ENCODE data around the gene ESD.

ESD gene

GRCh38 chr13:46726347-46726746 lies 70.6 kb downstream of the ESD start:
- DNase-seq (ENCODE audit: insufficient read length, low spot score), result no peak
- no peak for FAIRE-seq
- no peak for TF ChIP-seq CTCF (IDR thresholded peaks at IDR 0.05; ENCODE audit: insufficient read depth, missing control alignments)

All from D721Med (cell line).